ENCODE measurements around the gene B4GALT7.
"Not testable (repeated sequence)": the region's sequence is repeated elsewhere in the genome, so short reads cannot be mapped to it uniquely, and the experiment has no call there.

Gene B4GALT7

DNA sequence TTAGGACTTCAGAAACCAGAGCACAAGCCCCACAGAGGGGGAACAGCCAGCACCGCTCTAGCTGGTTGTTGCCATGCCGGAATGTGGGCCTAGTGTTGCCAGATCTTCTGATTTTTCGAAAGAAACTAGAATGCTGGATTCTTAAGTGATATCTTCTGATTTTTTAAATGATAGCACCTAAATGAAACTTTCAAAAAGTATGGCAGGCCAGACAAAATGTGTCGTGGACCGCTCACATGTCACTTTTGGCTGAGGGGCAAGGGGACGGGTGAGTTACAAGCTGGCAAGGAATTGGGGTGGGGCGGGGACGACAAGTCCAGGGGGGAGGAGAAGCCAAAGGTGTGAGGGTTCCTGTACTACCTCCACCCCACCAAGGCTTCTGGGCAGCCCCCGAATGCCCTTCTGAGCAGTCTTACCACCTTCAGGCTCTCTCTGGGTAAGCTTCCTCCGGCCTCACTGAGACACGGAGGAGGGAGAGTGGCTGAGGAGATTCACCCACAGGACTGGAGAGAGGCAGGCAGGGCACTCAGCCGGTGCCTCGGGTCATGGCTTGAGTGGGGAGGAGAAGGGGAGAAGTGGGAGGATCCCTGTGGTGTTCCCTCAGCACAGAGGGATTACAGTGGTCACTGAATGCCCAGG lies 10.3 kb downstream of the B4GALT7 start:
- no peak for DNase-seq

DNA sequence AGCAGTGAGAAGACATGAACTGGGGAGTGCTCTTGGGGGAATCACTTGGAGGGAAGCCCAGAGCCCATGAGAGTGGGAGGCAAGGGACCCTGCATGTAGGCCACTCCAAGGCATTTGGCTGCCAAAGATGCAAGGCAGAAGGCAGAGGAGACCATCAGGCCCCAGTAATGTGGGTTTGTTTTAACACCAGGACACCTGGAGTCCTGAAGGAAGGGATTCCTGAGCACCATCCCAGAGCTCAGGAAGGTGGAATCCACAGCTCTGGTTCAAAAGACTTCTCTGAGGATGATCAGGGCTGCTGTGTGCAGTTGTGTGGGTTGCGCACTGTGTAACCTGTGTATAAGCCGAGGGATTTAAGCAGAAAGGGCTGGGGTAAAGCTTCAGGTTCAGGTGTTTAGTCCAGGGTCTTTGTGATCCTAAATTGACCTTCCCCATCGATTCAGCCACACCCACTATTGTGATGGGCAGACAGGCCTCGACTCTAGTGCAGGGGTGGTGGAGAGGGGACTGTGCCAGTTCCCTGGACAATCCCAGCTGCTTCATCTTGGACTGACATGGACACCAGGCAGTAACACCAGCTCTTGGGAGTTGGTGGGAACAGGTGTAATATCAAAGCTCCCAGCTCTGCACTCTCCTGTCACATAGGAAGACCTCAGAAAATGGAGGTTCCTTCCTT lies 11.0 kb downstream of the B4GALT7 start:
- DNase-seq, result no peak

DNA sequence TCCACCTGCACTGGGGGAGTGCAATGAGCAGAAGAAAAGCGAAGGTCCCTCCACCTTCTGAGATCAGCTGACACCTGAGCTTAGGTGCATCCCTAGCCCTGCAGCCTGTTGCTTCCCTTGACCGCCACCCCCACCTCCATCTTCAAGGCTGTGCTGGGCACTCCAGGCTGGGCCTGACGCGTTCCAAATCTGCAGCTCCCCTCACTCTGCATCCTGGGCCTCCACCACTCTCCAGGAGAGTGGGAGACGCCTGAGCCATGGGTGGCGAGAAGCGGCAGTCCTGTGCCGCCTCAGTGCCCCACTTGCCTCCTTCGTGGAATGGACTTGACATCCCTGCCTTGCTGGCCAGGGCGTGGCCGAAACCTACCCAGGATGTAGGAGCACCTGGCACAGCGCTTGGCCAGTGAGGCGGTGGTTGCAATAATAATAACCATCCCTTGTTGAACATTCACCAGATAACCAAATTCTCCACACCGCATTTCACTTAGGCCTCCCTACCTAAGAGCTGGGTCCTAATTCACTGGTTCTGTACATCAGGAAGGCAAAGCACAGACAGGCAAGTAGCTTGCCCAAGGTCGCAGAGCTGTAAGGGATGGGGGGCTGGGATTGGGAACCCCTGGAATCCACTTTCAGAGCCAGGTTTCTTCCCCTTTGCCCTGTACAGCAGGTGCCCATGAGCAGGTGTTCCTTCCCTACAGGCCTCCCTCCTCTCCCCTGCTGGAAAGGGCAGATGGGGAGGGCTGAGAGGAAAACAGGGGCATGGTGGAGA lies 11.7 kb downstream of the B4GALT7 start:
- DNase-seq, result no peak

DNA sequence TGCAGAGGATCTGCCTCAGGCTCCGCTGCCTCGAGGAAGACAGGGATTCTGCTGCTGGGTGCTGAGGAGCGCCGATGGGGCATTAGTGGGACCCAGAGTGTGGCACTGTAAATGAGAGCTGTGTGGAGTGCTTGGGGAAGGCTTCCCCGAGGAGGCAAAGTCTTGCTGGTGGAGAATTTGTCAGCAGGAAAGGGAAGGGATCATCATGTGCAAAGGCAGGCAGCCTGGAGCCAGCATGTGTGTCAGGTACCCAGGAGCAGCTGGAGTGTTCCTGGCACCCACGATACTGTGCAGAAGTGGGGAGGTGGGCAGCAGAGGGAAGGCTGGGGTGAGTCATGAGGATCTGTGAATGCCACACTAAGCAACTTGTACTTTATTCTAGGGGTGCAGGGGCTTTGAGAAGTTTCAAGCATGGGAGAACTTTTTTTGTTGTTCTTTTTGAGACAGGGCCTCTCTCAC lies 12.3 kb downstream of the B4GALT7 start:
- DNase-seq, result no peak

DNA sequence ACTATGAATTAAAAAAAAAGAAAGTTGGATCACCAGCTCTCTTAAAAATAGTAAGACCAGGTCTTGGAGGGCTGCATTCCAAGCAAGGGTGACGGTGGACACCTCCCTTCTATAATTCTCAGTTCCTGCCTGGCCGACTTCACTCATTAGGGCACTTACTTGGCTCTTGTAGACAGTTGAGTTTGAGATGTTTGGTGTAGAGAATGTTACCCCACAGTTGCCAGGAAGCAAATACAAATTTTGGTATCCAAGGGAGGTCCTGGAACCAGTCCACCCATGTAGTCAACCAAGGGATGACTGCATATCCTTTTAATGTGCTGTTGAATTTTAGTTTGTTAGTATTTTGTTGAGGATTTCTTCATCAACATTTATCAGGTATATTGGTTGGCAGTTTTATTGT lies 20.6 kb downstream of the B4GALT7 start:
- DNase-seq, result no peak

DNA sequence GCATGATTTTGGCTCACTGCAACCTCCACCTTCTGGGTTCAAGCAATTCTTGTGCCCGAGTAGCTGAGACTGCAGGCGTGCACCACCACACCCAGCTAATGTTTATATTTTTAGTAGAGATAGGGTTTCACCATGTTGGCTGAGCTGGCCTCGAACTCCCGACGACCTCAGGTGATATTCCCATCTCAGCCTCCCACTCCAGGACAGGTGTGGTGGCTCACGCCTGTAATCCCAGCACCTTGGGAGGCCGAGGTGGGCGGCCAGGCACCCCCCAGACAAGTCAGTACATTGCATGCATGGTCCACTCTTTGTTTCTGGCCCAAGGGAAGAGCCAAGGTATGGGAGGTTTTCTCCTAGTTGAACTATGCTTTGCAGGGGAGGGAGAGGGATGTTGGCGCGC lies 24.2 kb downstream of the B4GALT7 start:
- DNase-seq, result not testable (repeated sequence)

DNA sequence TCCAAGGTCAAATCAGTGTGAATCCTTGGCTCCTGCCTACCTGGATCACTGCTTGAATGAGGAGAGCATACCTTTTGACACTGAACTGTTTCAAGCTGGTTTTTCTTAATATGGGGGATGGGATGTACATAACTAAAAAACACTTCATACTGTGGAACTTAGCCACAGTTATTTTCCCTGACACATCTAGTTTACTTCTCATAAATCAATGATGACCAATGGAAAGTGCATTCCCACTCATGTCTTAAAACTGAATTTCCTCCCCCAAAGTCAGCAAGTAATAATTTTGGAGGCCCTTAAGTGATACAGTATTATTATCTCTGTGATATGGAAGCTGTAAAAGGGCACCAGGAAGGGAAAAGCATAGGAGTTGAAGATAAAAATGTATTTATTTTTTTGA lies 30.3 kb downstream of the B4GALT7 start:
- DNase-seq, result not testable (repeated sequence)

DNA sequence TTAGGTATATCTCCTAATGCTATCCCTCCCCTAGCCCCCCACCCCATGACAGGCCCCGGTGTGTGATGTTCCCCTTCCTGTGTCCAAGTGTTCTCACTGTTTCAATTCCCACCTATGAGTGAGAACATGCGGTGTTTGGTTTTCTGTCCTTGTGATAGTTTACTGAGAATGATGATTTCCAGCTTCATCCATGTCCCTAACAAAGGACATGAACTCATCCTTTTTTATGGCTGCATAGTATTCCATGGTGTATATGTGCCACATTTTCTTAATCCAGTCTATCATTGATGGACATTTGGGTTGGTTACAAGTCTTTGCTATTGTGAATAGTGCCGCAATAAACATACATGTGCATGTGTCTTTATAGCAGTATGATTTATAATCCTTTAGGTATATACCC lies 35.0 kb downstream of the B4GALT7 start:
- not testable (repeated sequence) for DNase-seq

DNA sequence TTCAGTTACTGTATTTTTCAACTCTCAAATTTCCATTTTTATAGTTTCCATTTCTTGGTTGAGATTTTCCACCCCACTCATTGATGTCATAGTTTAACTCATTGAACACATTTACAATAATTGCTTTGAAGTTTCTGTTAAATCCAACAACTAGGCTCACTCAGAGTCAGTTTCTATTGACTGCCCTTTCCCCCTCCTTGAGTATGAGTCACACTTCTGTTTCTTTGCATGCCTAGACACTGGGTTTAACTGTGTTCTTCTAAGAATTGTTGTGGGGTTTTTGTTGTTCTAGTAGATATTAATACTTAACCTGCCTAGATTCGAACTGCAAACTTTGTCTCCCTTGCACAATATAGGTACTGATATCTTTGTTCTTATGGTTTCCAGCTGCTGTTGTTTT lies 45.5 kb downstream of the B4GALT7 start:
- DNase-seq, result not testable (repeated sequence)

DNA sequence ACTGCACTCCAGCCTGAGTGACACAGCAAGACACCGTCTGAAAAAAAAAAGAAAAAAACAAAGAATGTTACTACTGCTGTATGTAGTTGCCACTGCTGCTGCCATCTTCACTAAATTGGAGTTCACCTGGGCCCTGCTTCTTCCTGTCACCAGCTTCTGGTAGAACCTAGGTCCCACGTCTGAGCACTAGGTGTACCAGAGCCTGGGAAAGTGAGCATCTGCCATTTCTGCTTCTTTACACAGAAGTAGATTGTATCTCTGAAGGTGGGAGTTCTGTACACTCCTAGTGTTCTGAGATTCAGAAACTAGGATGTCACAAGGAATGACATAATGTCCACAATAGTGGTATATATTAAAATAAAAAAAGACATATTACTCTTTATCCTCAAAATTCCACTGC lies 51.3 kb downstream of the B4GALT7 start:
- DNase-seq, result not testable (repeated sequence)

DNA sequence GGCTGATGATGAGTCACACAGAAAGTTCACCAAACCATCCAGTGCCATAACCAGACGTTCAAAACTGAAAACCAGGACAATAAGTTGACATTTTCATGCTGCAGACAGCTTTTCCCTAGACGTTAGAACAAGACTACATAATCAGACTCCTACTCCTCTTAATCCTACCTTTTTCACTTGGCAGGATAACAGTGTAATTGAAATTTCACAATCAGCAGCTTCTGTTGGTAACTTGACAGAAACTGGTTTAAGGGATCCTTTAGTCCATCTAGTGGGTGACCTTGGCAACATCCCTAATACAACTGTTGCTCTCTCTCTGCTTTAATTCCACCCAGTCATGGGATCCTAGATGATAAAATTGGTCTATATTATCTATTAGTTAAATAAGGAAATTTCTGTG lies 57.9 kb downstream of the B4GALT7 start:
- DNase-seq, result not testable (repeated sequence)

DNA sequence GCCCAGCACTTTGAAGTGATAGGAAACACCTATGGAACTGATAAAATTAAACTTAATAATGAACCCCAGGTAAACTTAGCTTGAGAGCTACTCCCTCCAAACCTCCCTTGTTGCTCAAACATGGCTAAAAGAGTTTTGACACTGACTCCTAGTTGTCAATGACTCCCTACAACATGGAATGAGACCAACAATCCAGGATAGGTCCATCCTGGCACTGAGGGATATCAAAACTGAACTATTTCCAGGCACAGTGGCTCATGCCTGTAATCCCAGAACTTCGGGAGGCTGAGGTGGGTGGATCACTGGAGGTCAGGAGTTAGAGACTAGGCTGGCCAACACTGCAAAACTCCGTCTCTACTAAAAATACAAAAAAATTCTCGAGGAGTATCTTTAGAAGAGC lies 58.6 kb downstream of the B4GALT7 start:
- DNase-seq, result not testable (repeated sequence)

All from T-helper 1 cell (primary cell).